Natural killer cell treated with Interleukin-12 subunit alpha and Interleukin-12 subunit beta and Interleukin-15 and Interleukin-18, amount 100 ng/mL, for 72 hours (primary cell): ENCODE measurements around the gene AFP. TPM values are rescaled to one million over a fixed set of nuclear protein-coding genes. Genes with fewer than 3 reads are reported as not detected.

ENCODE experiments used
- ATAC-seq, 2 donors: fragments of 150-1000 bp; cut with Tn5 transposase in 1 of 2; sonication (Bioruptor Pico), chemical (Tn5 transposase) in 1 of 2; 2 replicates each; pipeline ENCODE4 v1.10.0; 2021
- DNase-seq: peaks from one replicate; pipeline ENCODE4 v3.0.0; 2022; ENCODE audit warnings: low spot score
- H3K27ac Mint-ChIP-seq, 2 donors: 1 replicate in 1 of 2; 2 replicates in 1 of 2; pipeline ENCODE4 v1.8.0; 2022; ENCODE audit warnings: mixed read lengths in 2 of 2, mild to moderate bottlenecking in 1 of 2, moderate library complexity in 1 of 2
- H3K27me3 Mint-ChIP-seq, 2 donors: 1 replicate in 1 of 2; 2 replicates in 1 of 2; pipeline ENCODE4 v1.8.0; 2022; ENCODE audit warnings: mixed read lengths in 2 of 2
- H3K36me3 Mint-ChIP-seq: one replicate; pipeline ENCODE4 v1.8.0; 2022; ENCODE audit warnings: mixed read lengths
- H3K4me1 Mint-ChIP-seq, 2 donors: 1 replicate in 1 of 2; 2 replicates in 1 of 2; pipeline ENCODE4 v1.8.0; 2022; ENCODE audit warnings: low read depth in 2 of 2, mixed read lengths in 2 of 2, mild to moderate bottlenecking in 1 of 2
- H3K4me3 Mint-ChIP-seq: one replicate; pipeline ENCODE4 v1.8.0; 2022; ENCODE audit warnings: mixed read lengths
- H3K9me3 Mint-ChIP-seq: 2 replicates; pipeline ENCODE4 v1.8.0; 2022; ENCODE audit warnings: mixed read lengths
- total RNA-seq, 2 donors: library from RNA; stranded (reverse); gene quantifications; one replicate each; pipeline ENCODE4 v1.2.3, GENCODE V29; 2022

AFP gene
- total RNA-seq, 2 donors from 2014 or later, result not detected

DNA sequence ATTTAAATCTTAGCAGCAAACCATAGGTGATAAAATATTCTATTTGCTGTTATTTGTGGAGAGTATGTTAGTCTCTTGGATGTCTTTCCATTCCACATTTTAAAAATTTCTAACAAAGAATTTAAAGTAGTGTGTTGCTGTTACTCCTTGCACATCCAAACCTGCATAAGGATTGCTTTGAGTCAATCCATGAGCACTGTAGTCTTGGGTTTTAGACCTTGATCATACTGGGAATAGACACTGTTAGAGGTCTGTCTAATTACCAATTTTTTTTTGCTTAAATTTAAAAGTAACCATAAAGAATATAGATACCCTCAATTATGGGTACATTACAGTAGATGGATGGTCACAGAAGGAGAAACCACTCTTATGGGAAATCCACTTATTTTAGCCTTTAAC, 1.5 kb downstream of the AFP start:
- Mint-ChIP-seq H3K36me3 (no peaks in the 10 kb centered on the region), H3K9me3 (no peaks in the 10 kb centered on the region), H3K27me3 (no peaks in the 10 kb centered on the region), H3K4me1 (no peaks in the 10 kb centered on the region), H3K4me3 (no peak overlapping the region), H3K27ac (no peak overlapping the region)
- ATAC-seq (no peak), DNase-seq (no peak)

DNA sequence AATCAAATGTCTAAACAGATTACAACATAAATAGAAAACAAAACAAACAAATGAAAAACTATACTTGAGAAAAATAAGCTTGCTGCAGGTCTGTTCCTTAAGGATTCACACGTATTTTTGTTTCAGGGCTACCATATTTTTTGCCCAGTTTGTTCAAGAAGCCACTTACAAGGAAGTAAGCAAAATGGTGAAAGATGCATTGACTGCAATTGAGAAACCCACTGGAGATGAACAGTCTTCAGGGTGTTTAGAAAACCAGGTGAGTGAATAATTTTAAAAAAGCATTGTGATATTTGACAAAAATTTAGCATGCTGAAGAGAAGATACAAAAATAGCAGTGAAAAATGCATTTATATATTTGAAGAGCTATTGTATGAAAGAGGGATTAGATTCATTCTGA, 2.0 kb downstream of the AFP start:
- ATAC-seq, result no peak
- H3K27ac Mint-ChIP-seq, result no peak overlapping the region
- no peaks in the 10 kb centered on the region for H3K9me3 Mint-ChIP-seq
- H3K4me3 Mint-ChIP-seq, result no peak overlapping the region
- no peaks in the 10 kb centered on the region for H3K36me3 Mint-ChIP-seq
- no peaks in the 10 kb centered on the region for H3K27me3 Mint-ChIP-seq
- no peak for DNase-seq
- H3K4me1 Mint-ChIP-seq, result no peaks in the 10 kb centered on the region

DNA sequence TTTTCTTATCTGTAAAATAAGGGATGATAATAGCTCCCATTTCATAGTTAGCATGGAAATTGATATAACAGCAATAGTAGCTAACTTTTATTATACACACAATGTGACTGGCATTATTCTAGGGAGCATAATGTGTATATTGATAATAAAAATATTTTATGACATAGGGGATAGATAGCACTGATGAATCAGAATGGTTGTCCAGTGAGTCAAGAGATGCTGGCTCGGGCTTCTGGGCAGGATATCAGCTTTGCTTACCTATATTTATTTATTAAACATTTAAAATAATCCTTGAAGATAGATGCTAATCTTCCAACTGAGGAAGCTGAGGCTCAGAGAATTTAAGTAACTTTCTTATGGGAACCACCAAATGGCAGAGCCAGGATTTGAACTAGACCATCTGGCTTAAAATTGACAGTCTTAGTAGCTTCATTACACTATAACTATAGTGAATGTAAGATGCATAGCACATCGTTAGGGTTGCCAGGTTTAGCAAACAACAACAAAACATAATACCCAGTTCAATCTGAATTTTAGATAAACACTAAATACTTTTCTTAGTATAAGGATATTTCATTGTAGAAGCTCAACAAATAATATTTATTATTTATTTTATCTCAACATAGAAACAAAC, 2.7 kb downstream of the AFP start:
- Mint-ChIP-seq H3K4me3 (no peak overlapping the region), H3K9me3 (no peaks in the 10 kb centered on the region), H3K27me3 (no peaks in the 10 kb centered on the region), H3K27ac (no peak overlapping the region), H3K36me3 (no peaks in the 10 kb centered on the region), H3K4me1 (no peaks in the 10 kb centered on the region)
- ATAC-seq (no peak), DNase-seq (no peak)

DNA sequence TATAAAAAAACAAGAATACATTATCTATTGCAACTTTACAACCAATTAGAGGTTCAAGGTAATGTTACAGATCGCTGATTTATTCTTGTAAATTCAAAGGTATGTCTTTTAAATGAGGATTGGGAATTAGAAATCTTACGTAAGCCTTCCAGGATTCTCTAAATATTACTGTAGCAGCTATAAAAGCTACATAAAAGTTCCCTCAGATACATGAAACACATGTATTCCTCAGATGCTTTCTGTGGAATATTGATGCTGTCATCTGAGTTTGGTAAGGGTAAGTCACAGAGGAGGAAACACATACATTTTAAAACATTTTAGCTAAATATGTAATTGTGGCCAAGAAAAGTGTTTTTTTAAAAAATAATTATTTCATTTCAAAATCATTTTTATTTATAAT, 3.4 kb downstream of the AFP start:
- Mint-ChIP-seq H3K27ac (no peak overlapping the region), H3K4me1 (no peaks in the 10 kb centered on the region), H3K36me3 (no peaks in the 10 kb centered on the region), H3K4me3 (no peak overlapping the region), H3K9me3 (no peaks in the 10 kb centered on the region), H3K27me3 (no peaks in the 10 kb centered on the region)
- DNase-seq (no peak), ATAC-seq (no peak)

DNA sequence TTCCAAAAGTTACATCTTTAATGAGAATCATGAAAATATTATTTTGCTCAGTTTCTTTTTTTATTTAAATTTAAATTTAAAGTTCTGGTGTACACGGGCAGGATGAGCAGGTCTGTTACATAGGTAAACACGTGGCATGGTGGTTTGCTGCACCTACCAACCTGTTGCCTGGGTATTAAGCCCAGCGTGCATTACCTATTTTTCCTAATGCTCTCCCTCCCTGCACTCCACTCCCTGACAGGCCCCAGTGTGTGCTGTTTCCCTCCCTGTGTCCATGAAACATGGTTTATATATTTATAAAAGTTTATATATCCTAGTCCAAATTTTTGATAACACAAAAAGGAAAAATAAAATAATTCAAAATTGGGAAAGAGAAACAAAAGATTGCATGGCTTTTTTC, 4.0 kb downstream of the AFP start:
- Mint-ChIP-seq H3K36me3 (no peaks in the 10 kb centered on the region), H3K4me1 (no peaks in the 10 kb centered on the region)

DNA sequence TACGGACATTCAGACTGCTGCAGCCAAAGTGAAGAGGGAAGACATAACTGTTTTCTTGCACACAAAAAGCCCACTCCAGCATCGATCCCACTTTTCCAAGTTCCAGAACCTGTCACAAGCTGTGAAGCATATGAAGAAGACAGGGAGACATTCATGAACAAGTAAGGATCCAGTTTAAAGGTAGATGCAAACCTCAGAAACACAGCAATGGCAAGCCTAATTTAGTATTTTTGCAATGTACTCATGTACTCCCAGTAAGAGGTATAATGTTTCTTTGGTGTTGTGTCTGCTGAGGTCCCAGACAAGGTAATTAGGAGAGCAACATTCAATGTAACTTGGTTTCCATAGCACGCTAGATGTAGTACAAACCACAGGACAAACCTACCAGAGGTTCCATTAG, 4.6 kb downstream of the AFP start:
- no peaks in the 10 kb centered on the region for H3K4me1 Mint-ChIP-seq
- H3K9me3 Mint-ChIP-seq, result no peaks in the 10 kb centered on the region
- no peak overlapping the region for H3K4me3 Mint-ChIP-seq
- DNase-seq, result no peak
- no peak for ATAC-seq
- no peaks in the 10 kb centered on the region for H3K27me3 Mint-ChIP-seq
- no peaks in the 10 kb centered on the region for H3K36me3 Mint-ChIP-seq
- no peak overlapping the region for H3K27ac Mint-ChIP-seq

More for the DNA sequence above, 4.0 kb downstream of the AFP start:
- DNase-seq, result no peak
- Mint-ChIP-seq H3K27me3 (no peaks in the 10 kb centered on the region), H3K4me3 (no peak overlapping the region), H3K9me3 (no peaks in the 10 kb centered on the region), H3K27ac (no peak overlapping the region)
- no peak for ATAC-seq

DNA sequence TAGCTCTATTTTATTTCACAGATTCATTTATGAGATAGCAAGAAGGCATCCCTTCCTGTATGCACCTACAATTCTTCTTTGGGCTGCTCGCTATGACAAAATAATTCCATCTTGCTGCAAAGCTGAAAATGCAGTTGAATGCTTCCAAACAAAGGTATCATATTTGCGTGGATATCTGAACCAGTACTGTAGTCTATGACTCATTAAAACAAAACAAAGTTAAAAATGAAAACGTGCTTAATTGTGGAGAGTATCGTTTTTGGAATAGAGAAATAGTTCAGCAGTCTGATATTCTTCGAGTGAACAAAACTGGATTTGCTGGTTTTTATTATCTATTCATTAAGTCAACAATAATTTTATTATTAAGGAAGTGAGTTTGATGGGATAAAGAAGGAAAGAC, 6.3 kb downstream of the AFP start:
- DNase-seq, result no peak
- Mint-ChIP-seq H3K4me1 (no peaks in the 10 kb centered on the region), H3K27ac (no peak overlapping the region), H3K4me3 (no peak overlapping the region), H3K9me3 (no peaks in the 10 kb centered on the region), H3K27me3 (no peaks in the 10 kb centered on the region), H3K36me3 (no peaks in the 10 kb centered on the region)
- no peak for ATAC-seq

DNA sequence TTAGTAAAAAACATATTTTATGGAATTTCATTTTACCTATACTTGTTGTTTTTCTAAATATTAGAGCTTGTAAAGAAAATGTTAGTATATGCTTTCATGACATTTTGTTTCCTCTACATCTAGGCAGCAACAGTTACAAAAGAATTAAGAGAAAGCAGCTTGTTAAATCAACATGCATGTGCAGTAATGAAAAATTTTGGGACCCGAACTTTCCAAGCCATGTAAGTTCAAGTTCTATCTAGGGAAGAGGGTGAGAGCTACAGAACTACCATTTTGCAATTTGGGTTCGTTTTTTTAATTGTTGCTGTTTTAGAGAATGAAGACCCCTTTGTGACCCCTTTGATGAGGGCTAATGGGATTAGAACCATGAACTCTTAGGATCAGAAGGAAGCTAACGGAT, 7.2 kb downstream of the AFP start:
- Mint-ChIP-seq H3K36me3 (no peaks in the 10 kb centered on the region), H3K9me3 (no peaks in the 10 kb centered on the region), H3K4me3 (no peak overlapping the region), H3K4me1 (no peaks in the 10 kb centered on the region), H3K27me3 (no peaks in the 10 kb centered on the region), H3K27ac (no peak overlapping the region)
- ATAC-seq (no peak), DNase-seq (no peak)

DNA sequence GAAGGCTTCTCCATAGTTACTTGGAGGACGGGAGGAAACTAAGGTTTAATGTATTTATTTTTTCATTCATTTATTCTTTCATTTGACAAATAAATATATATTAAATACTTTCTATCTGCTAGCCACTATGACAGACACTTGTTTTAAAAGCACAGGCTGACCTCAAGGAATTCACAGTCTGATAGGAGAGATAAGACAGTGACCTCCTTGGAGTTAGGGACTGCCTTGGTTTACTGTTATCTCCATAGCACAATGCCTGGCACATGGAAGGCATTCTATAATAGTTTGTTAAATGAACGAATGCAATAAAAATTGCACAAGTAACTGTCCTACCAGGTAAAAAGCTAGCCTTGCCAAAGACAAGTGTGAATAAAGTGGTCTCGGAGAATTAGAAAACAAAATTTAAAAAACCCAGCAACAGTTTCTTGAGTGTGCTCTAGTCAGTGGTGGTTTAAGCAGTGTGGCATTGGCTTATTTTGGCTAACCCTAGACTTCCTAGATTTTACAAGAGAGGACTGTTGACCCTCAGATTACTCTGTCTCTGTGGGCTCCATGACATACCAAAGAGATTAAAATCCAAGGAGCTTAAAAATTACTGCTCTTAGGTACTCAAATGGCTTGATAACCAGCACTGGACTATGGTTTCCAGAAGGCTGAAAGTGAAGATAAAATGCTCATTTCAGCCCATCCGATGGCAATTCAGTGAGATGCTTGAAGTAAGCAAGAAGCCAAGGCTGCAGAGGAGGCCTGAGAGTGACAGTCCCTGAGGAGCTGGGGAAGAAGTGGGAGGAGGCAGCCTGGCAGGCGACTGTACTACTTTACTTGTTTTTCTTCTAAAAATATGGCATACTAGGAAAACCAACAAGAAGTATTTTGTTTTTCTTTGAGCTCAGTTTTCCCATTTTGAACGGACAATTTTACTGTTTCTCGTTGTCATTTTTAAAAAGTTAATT, 9.6 kb downstream of the AFP start:
- Mint-ChIP-seq H3K36me3 (no peaks in the 10 kb centered on the region), H3K9me3 (no peaks in the 10 kb centered on the region)

DNA sequence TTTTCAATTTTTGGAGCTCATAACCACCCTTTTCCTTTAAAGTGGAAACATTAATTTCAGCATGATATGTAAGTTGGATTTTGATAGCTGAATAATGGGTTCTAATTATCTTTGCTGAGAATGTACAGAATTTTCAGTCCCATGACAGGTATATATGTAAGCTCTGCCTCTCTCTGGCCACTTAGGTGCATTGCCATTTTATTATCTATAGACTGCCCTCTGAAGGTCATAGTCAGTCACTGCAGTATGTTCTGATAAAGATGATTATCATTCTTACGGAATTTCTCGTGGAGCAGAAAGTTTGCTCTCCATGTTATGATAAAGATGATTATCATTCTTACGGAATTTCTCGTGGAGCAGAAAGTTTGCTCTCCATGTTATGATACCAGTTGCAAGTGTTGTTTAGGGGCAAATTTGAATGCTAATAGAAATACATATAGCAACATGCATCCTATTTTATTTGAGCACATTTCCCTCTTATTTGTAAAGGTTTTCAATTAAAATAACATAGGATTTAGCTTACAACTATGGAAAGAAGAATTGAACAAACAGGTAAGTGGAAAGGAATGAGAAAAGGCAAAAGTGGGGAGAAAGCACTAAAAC, 10.4 kb downstream of the AFP start:
- ATAC-seq, result no peak
- no peak overlapping the region for H3K27ac Mint-ChIP-seq
- no peaks in the 10 kb centered on the region for H3K36me3 Mint-ChIP-seq
- no peak overlapping the region for H3K4me3 Mint-ChIP-seq
- H3K4me1 Mint-ChIP-seq, result no peaks in the 10 kb centered on the region
- DNase-seq, result no peak
- H3K9me3 Mint-ChIP-seq, result no peaks in the 10 kb centered on the region
- no peaks in the 10 kb centered on the region for H3K27me3 Mint-ChIP-seq

More for the DNA sequence above, 9.6 kb downstream of the AFP start:
- ATAC-seq (no peak), DNase-seq (no peak)
- H3K4me3 Mint-ChIP-seq, result no peak overlapping the region
- H3K27ac Mint-ChIP-seq, result no peak overlapping the region
- H3K27me3 Mint-ChIP-seq, result no peaks in the 10 kb centered on the region
- H3K4me1 Mint-ChIP-seq, result no peaks in the 10 kb centered on the region

DNA sequence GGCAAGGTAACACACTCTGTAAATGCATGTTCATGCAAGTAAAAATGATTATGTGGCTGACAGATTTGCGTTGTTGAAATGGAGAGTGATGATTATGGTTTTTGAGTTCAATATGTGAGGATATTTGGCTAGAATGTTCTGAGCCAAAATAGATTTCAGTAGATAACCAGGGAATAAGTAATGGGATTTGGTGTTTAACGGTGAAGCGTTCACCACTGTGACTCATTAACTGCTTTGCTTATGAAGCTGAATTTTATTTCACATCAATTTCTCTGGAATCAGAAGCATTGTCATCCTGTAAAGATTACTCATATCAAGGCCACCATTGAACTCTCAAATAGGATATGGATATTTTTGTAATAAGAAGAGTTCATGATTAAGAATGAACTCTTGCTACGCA, 11.7 kb downstream of the AFP start:
- Mint-ChIP-seq H3K36me3 (no peaks in the 10 kb centered on the region), H3K4me1 (no peaks in the 10 kb centered on the region), H3K27me3 (no peaks in the 10 kb centered on the region), H3K27ac (no peak overlapping the region), H3K4me3 (no peak overlapping the region), H3K9me3 (no peaks in the 10 kb centered on the region)
- no peak for DNase-seq
- ATAC-seq, result no peak

DNA sequence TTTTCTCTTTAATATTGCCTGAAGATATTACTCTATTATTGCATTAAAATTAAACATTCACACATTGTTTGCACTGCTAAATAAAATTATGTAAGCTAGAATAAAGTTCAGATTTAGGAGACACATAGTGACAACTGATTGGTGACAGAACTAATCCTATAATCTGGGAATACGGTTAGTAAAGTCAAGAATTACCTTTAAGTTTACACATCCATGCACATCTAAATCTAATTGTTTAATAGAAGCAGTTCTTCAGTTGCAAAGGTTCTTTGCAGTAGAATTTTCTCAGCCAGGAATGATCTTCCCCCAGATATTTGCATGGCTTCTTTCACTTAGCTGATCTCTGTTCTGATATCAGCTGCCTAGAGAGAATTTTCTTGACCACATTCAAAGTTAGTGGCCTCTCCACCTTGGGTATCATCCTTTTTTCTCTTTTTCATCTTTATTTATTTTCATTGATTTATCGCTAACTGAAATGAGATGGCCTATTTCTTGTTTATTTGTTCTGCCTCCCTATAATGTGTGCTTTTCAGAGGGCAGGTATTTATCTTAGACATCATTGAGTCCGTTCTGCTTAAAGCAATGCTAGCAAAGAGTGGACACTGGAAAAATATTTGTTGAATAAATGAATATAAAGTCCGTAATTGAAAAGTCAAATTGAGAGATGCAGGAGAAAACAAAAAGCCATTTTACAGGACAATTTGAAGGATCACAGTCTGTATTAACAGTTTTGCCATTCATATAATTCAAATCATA, 12.6 kb downstream of the AFP start:
- no peaks in the 10 kb centered on the region for H3K27me3 Mint-ChIP-seq
- DNase-seq (no peak), ATAC-seq (no peak)
- H3K4me3 Mint-ChIP-seq, result no peak overlapping the region
- no peaks in the 10 kb centered on the region for H3K9me3 Mint-ChIP-seq
- H3K4me1 Mint-ChIP-seq, result no peaks in the 10 kb centered on the region
- no peak overlapping the region for H3K27ac Mint-ChIP-seq
- no peaks in the 10 kb centered on the region for H3K36me3 Mint-ChIP-seq

DNA sequence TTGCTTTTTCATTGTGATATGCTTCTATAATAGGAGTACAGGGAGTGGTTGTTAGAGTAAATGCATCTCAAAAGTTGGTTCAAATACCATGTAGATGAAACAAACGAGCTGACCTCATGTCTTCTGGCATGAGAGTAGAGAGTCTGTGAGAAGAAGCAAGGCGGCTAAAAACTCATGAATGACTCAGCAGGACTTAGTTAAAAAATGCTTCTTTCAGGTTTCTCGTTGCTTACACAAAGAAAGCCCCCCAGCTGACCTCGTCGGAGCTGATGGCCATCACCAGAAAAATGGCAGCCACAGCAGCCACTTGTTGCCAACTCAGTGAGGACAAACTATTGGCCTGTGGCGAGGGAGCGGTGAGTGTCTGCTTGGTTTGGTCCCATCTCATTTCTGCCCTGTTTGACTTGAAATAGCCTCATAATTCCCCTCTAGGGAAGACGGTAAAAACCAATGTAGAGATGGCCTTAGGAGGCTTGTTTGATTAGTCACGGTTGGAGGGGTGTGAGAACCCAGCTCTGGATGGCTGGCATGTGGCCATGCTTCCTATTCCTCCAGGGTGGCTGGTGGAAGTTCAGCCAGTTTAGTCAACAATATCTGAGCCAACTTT, 14.5 kb downstream of the AFP start:
- Mint-ChIP-seq H3K27me3 (no peaks in the 10 kb centered on the region), H3K27ac (no peak overlapping the region), H3K4me1 (no peaks in the 10 kb centered on the region), H3K9me3 (no peaks in the 10 kb centered on the region), H3K4me3 (no peak overlapping the region), H3K36me3 (no peaks in the 10 kb centered on the region)
- DNase-seq, result no peak
- no peak for ATAC-seq
